Fibroblast of lung (primary cell): ENCODE data around the gene PTS.

ENCODE experiments used
- CTCF ChIP-seq, 2 donors: IDR thresholded peaks in 1 of 2; conservative IDR thresholded peaks in 1 of 2; 1 replicate in 1 of 2; 2 replicates in 1 of 2; pipeline ENCODE4 v1.5.1; 2011 to 2012; ENCODE audit warnings: low read length in 2 of 2, control low read depth in 1 of 2, inconsistent platforms in 1 of 2, low read depth in 1 of 2, mild to moderate bottlenecking in 1 of 2
- EZH2 ChIP-seq: IDR thresholded peaks from 2 replicates; pipeline ENCODE4 v1.5.1; 2012; ENCODE audit warnings: low read length, control low read depth, mild to moderate bottlenecking; ENCODE audit errors: missing control alignments

DNA sequence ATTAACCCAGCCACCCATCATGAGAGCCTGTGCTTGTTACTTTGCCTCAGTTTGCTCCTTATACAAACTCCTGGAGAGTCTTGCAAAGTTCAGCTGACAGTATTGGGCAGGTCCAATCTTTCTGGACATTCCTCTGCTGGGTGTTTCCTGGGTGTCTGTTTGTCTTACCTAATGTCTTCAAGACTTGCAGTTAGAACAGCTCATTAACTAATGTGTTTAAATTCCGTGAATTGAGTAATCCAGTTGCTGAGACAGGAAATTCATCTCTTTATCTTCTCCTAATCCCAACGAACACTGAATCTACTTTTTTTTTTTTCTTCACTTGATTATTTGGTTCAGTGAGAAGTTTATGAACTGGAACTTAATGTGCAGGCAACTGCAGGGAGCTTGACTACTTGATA lies 30.3 kb upstream of the PTS start:
- no peak for TF ChIP-seq CTCF (conservative IDR thresholded peaks at IDR 0.05 in 1 of 2, IDR thresholded peaks at IDR 0.05 in 1 of 2; ENCODE audit: low read depth in 1 of 2, low read length in 2 of 2)
- no peak for TF ChIP-seq EZH2
